Measurements from ENCODE around the gene EIF4ENIF1. TPM values are rescaled to one million over a fixed set of nuclear protein-coding genes. Genes with fewer than 3 reads are reported as not detected.

The EIF4ENIF1 gene, protein sequence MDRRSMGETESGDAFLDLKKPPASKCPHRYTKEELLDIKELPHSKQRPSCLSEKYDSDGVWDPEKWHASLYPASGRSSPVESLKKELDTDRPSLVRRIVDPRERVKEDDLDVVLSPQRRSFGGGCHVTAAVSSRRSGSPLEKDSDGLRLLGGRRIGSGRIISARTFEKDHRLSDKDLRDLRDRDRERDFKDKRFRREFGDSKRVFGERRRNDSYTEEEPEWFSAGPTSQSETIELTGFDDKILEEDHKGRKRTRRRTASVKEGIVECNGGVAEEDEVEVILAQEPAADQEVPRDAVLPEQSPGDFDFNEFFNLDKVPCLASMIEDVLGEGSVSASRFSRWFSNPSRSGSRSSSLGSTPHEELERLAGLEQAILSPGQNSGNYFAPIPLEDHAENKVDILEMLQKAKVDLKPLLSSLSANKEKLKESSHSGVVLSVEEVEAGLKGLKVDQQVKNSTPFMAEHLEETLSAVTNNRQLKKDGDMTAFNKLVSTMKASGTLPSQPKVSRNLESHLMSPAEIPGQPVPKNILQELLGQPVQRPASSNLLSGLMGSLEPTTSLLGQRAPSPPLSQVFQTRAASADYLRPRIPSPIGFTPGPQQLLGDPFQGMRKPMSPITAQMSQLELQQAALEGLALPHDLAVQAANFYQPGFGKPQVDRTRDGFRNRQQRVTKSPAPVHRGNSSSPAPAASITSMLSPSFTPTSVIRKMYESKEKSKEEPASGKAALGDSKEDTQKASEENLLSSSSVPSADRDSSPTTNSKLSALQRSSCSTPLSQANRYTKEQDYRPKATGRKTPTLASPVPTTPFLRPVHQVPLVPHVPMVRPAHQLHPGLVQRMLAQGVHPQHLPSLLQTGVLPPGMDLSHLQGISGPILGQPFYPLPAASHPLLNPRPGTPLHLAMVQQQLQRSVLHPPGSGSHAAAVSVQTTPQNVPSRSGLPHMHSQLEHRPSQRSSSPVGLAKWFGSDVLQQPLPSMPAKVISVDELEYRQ
- total RNA-seq (2022) = 27.3 and 32.0 TPM in 2 replicates
- percentile 71 among the genes with signal in this experiment for Bru-seq, nascent RNA
- BruChase-seq, experiment 1, labeled RNA remaining after a 6-hour chase = percentile 67 among the genes with signal in this experiment
- percentile 66 among the genes with signal in this experiment for BruChase-seq, experiment 2, labeled RNA remaining after a 2-hour chase
- long read RNA-seq, transcript EIF4ENIF1-201 (19 exons, 3,544 nt) = major isoform, 6 of 25 reads
- long read RNA-seq, partial matches to known transcripts = 5 of 25 reads
- long read RNA-seq, other reads (novel, unspliced or antisense) = 14 of 25 reads

GRCh38 chr22:31489632-31490495, at the start of gene EIF4ENIF1:
TSS of gene EIF4ENIF1 (minus strand) at chr22:31489842. CDS start at chr22:31488718, 1,124 bp downstream.
- intact Hi-C loops (cut with micrococcal nuclease; ENCODE audit: unreplicated experiment) = no loop called here
- CTCF ChIA-PET = no interaction called here
- H3K27me3 Mint-ChIP-seq (ENCODE audit: unreplicated experiment) = no peaks in the 10 kb centered on the region
- H3K36me3 Mint-ChIP-seq (ENCODE audit: insufficient read depth, unreplicated experiment) = peaks cover 57% of the 10 kb centered on the region
- BruUV-seq (replicated peaks) = no TSS peak
- peak; percentile 85 for DNase-seq
- TF ChIP-seq, protein P1, sequence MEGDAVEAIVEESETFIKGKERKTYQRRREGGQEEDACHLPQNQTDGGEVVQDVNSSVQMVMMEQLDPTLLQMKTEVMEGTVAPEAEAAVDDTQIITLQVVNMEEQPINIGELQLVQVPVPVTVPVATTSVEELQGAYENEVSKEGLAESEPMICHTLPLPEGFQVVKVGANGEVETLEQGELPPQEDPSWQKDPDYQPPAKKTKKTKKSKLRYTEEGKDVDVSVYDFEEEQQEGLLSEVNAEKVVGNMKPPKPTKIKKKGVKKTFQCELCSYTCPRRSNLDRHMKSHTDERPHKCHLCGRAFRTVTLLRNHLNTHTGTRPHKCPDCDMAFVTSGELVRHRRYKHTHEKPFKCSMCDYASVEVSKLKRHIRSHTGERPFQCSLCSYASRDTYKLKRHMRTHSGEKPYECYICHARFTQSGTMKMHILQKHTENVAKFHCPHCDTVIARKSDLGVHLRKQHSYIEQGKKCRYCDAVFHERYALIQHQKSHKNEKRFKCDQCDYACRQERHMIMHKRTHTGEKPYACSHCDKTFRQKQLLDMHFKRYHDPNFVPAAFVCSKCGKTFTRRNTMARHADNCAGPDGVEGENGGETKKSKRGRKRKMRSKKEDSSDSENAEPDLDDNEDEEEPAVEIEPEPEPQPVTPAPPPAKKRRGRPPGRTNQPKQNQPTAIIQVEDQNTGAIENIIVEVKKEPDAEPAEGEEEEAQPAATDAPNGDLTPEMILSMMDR (IDR thresholded peaks at IDR 0.05; ENCODE audit: unreplicated experiment) = no peak
- H3K4me1 Mint-ChIP-seq (ENCODE audit: low read depth, unreplicated experiment) = peaks cover 22% of the 10 kb centered on the region
- H3K9me3 Mint-ChIP-seq (ENCODE audit: low read depth, unreplicated experiment) = no peaks in the 10 kb centered on the region
- peak within 1 kb of the TSS; percentile 99 for H3K4me3 Mint-ChIP-seq (ENCODE audit: low read depth, unreplicated experiment)
- peak within 1 kb of the TSS; percentile 96 for H3K27ac Mint-ChIP-seq (ENCODE audit: unreplicated experiment)

DNA sequence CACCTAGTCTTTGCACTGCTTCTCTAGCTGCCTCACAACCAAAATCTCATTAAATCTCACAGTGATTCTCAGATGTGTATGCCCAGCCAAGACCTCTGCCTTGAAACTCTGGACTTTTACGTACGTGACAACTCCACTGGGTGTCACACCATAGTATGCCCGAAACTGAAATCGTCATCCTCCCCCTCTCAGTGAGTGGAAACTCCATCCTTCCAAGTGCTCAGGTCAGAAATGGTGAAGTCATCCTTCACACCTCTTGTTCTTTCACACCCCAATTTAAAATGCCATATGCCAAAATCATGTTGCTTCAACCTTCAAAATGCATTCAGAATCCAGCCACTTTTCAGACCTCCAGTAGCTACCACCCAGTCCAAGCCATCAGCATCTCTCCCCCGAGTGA, 49.2 kb upstream of the EIF4ENIF1 start:
- Mint-ChIP-seq H3K36me3 (ENCODE audit: insufficient read depth, unreplicated experiment) (no peaks in the 10 kb centered on the region), H3K9me3 (ENCODE audit: low read depth, unreplicated experiment) (no peaks in the 10 kb centered on the region), H3K27ac (ENCODE audit: unreplicated experiment) (no peak overlapping the region), H3K4me1 (ENCODE audit: low read depth, unreplicated experiment) (no peaks in the 10 kb centered on the region), H3K4me3 (ENCODE audit: low read depth, unreplicated experiment) (no peak overlapping the region), H3K27me3 (ENCODE audit: unreplicated experiment) (no peaks in the 10 kb centered on the region)
- DNase-seq = no peak
- BruUV-seq (replicated peaks) = no TSS peak
- CTCF ChIA-PET = no interaction called here
- TF ChIP-seq, protein P1 (IDR thresholded peaks at IDR 0.05; ENCODE audit: unreplicated experiment) = no peak
- intact Hi-C loops (cut with micrococcal nuclease; ENCODE audit: unreplicated experiment) = no loop called here

GRCh38 chr22:31537019-31537535, 47.4 kb upstream of the EIF4ENIF1 start:
- no peak for DNase-seq
- no peaks in the 10 kb centered on the region for H3K4me1 Mint-ChIP-seq (ENCODE audit: low read depth, unreplicated experiment)
- intact Hi-C loops (cut with micrococcal nuclease; ENCODE audit: unreplicated experiment) = no loop called here
- CTCF ChIA-PET = interaction anchor here (0.6 kb wide), 1 partner anchor 55 kb away, joined by 4 read pairs; no protein-coding TSS in a partner anchor
- TF ChIP-seq, protein P1 (IDR thresholded peaks at IDR 0.05; ENCODE audit: unreplicated experiment) = no peak
- no peak overlapping the region for H3K27ac Mint-ChIP-seq (ENCODE audit: unreplicated experiment)
- no peak overlapping the region for H3K4me3 Mint-ChIP-seq (ENCODE audit: low read depth, unreplicated experiment)
- no peaks in the 10 kb centered on the region for H3K27me3 Mint-ChIP-seq (ENCODE audit: unreplicated experiment)
- no TSS peak for BruUV-seq (replicated peaks)
- no peaks in the 10 kb centered on the region for H3K9me3 Mint-ChIP-seq (ENCODE audit: low read depth, unreplicated experiment)
- no peaks in the 10 kb centered on the region for H3K36me3 Mint-ChIP-seq (ENCODE audit: insufficient read depth, unreplicated experiment)
